Common myeloid progenitor, CD34-positive (primary cell): ENCODE results near the gene AXIN1.
"Not testable (repeated sequence)": the region's sequence is repeated elsewhere in the genome, so short reads cannot be mapped to it uniquely, and the experiment has no call there.

Experiments
- CTCF ChIA-PET: fragments of 350-600 bp; sonication (Branson Sonifier 250); formaldehyde crosslinking; loops from one replicate; lab custom pipeline; 2021; ENCODE audit warnings: antibody characterized with exemption; lab: Charles Lee
- POLR2A ChIA-PET: fragments of 350-600 bp; sonication (Branson Sonifier 250); formaldehyde crosslinking; loops from one replicate; lab custom pipeline; 2021; ENCODE audit warnings: antibody characterized with exemption; lab: Charles Lee
- DNase-seq, 3 donors: peaks; one replicate each; pipeline versions ENCODE4 v3.0.0 to v3.0.0-alpha.2; 2013
- H3K27ac ChIP-seq, 2 experiments: 1 replicate in 1 of 2; 2 replicates in 1 of 2; pipeline ENCODE4 v1.7.0; 2013; ENCODE audit warnings: inconsistent platforms in 2 of 2, low read length in 2 of 2, mild to moderate bottlenecking in 2 of 2, low read depth in 1 of 2, moderate library complexity in 1 of 2; ENCODE audit not compliant: severe bottlenecking in 2 of 2, insufficient read depth in 1 of 2, poor library complexity in 1 of 2
- H3K27me3 ChIP-seq, 5 experiments: replicated peaks in 2 of 5; 1 replicate in 3 of 5; 2 replicates in 2 of 5; pipeline versions ENCODE4 v1.6.1 to v1.7.0; 2013; ENCODE audit warnings: low read length in 4 of 5, mild to moderate bottlenecking in 2 of 5, moderate library complexity in 2 of 5, inconsistent platforms in 1 of 5; ENCODE audit not compliant: insufficient read depth in 5 of 5, control insufficient read depth in 4 of 5
- H3K36me3 ChIP-seq, 4 experiments: 1 replicate in 2 of 4; 2 replicates in 2 of 4; pipeline versions ENCODE4 v1.6.1 to v1.7.0; 2013; ENCODE audit warnings: low read length in 3 of 4, control low read depth in 1 of 4, mild to moderate bottlenecking in 1 of 4; ENCODE audit not compliant: control insufficient read depth in 4 of 4, insufficient read depth in 4 of 4
- H3K4me1 ChIP-seq, 4 experiments: 1 replicate in 3 of 4; 2 replicates in 1 of 4; pipeline versions ENCODE4 v1.6.1 to v1.7.1; 2013; ENCODE audit warnings: low read length in 3 of 4, mild to moderate bottlenecking in 3 of 4, control low read depth in 1 of 4, inconsistent platforms in 1 of 4, moderate library complexity in 1 of 4; ENCODE audit not compliant: control insufficient read depth in 4 of 4, insufficient read depth in 4 of 4; ENCODE audit errors: control extremely low read depth in 1 of 4
- H3K4me3 ChIP-seq, 7 experiments: 1 replicate in 4 of 7; 2 replicates in 3 of 7; pipeline versions ENCODE4 v1.5.1 to v1.7.0; 2013; ENCODE audit warnings: mild to moderate bottlenecking in 7 of 7, low read length in 6 of 7, moderate library complexity in 6 of 7, inconsistent platforms in 2 of 7, low read depth in 2 of 7, control low read depth in 1 of 7; ENCODE audit not compliant: insufficient read depth in 4 of 7, control insufficient read depth in 1 of 7; ENCODE audit errors: extremely low read depth in 1 of 7
- H3K9me3 ChIP-seq, 5 experiments: 1 replicate in 4 of 5; 2 replicates in 1 of 5; pipeline versions ENCODE4 v1.6.1 to v1.7.1; 2013; ENCODE audit warnings: low read length in 4 of 5, mild to moderate bottlenecking in 2 of 5, inconsistent platforms in 1 of 5, low read depth in 1 of 5, moderate library complexity in 1 of 5; ENCODE audit not compliant: control insufficient read depth in 4 of 5, insufficient read depth in 2 of 5; ENCODE audit errors: control extremely low read depth in 1 of 5
- WGBS: methylation state at CpG from one replicate; pipeline ENCODE4 v1.1.5; 2013; ENCODE audit not compliant: insufficient coverage; 5-methylcytosine and 5-hydroxymethylcytosine counted together

AXIN1 gene

GRCh38 chr16:342455-343213 lies 9.9 kb downstream of the AXIN1 start:
- Histone ChIP-seq H3K4me3 (no peak overlapping the region), H3K9me3 (no peaks in the 10 kb centered on the region), H3K27ac (peak overlapping the region in 1 of 2 experiments; percentile 14), H3K4me1 (peaks cover 0 to 39% (median 21%) of the 10 kb centered on the region in 4 experiments), H3K36me3 (peaks cover 2 to 43% (median 29%) of the 10 kb centered on the region in 4 experiments), H3K27me3 (no peaks in the 10 kb centered on the region)
- ChIA-PET POLR2A (no interaction called here), CTCF (interaction anchor here (0.7 to 1.1 kb wide), 3 partner anchors 17 to 40 kb away, joined by 3 to 5 read pairs (median 3); no protein-coding TSS in a partner anchor)
- no peak for DNase-seq
- 95% methylated on average over 18 of the region's 18 CpGs for WGBS

GRCh38 chr16:341974-342336 lies 10.6 kb downstream of the AXIN1 start:
- POLR2A ChIA-PET, H3K27ac ChIP-seq, H3K27me3 ChIP-seq, H3K4me3 ChIP-seq, H3K9me3 ChIP-seq, DNase-seq: not testable (repeated sequence)
- Histone ChIP-seq H3K36me3 (peaks cover 2 to 36% (median 23%) of the 10 kb centered on the region in 4 experiments), H3K4me1 (peaks cover 0 to 37% (median 24%) of the 10 kb centered on the region in 4 experiments)
- 97% methylated on average over 9 of the region's 13 CpGs for WGBS
- CTCF ChIA-PET = interaction anchor here (0.9 kb wide), 1 partner anchor 9 kb away, joined by 3 read pairs; no protein-coding TSS in a partner anchor

- H3K27ac ChIP-seq, DNase-seq, POLR2A ChIA-PET, H3K4me3 ChIP-seq, H3K9me3 ChIP-seq, H3K27me3 ChIP-seq: not testable (repeated sequence)
- CTCF ChIA-PET = interaction anchor here (0.9 to 5.3 kb wide), 3 partner anchors 8 to 150 kb away, joined by 3 to 30 read pairs (median 4); no protein-coding TSS in a partner anchor
- Histone ChIP-seq H3K36me3 (peaks cover 0 to 30% (median 17%) of the 10 kb centered on the region in 4 experiments), H3K4me1 (peaks cover 0 to 40% (median 25%) of the 10 kb centered on the region in 4 experiments)
- WGBS = 98% methylated on average over 31 of the region's 47 CpGs
Observed at GRCh38 chr16:341095-341973, 11.2 kb downstream of the AXIN1 start.

- no peak for DNase-seq
- no peaks in the 10 kb centered on the region for H3K9me3 ChIP-seq
- ChIA-PET CTCF (interaction anchor here (0.7 to 5.3 kb wide), 3 partner anchors 9 to 149 kb away, joined by 3 to 30 read pairs (median 4); no protein-coding TSS in a partner anchor), POLR2A (no interaction called here)
- H3K4me3 ChIP-seq = peak overlapping the region in 2 of 7 experiments; percentile 5 to 34
- peaks cover 0 to 43% (median 27%) of the 10 kb centered on the region in 4 experiments for H3K4me1 ChIP-seq
- peak overlapping the region in 1 of 2 experiments; percentile 14 for H3K27ac ChIP-seq
- 96% methylated on average over 23 of the region's 23 CpGs for WGBS
- H3K36me3 ChIP-seq = peaks cover 0 to 22% (median 11%) of the 10 kb centered on the region in 4 experiments
- H3K27me3 ChIP-seq = no peaks in the 10 kb centered on the region
Observed at GRCh38 chr16:340370-341091, 12.0 kb downstream of the AXIN1 start.

GRCh38 chr16:339680-340079 lies 12.8 kb downstream of the AXIN1 start:
- POLR2A ChIA-PET = interaction anchor here (0.6 kb wide), 1 partner anchor 13 kb away, joined by 3 read pairs; the partner anchor contains the start of gene AXIN1
- CTCF ChIA-PET = interaction anchor here (0.7 to 5.3 kb wide), 3 partner anchors 10 to 148 kb away, joined by 3 to 30 read pairs (median 4); no protein-coding TSS in a partner anchor
- WGBS = 13% methylated on average over 5 of the region's 5 CpGs

GRCh38 chr16:337975-338575 lies 14.4 kb downstream of the AXIN1 start:
- no peak for DNase-seq
- WGBS = 95% methylated on average over 18 of the region's 21 CpGs
- peaks cover 0 to 46% (median 34%) of the 10 kb centered on the region in 4 experiments for H3K4me1 ChIP-seq
- POLR2A ChIA-PET = interaction anchor here (1.7 to 2.0 kb wide), 2 partner anchors 13 to 14 kb away, joined by 6 to 8 read pairs; partner anchors contain the start of gene AXIN1
- H3K27me3 ChIP-seq = no peaks in the 10 kb centered on the region
- H3K4me3 ChIP-seq = no peak overlapping the region
- H3K27ac ChIP-seq = no peak overlapping the region
- no peaks in the 10 kb centered on the region for H3K9me3 ChIP-seq
- CTCF ChIA-PET = interaction anchor here (0.6 to 5.3 kb wide), 5 partner anchors 9 to 34 kb away, joined by 3 to 30 read pairs (median 4); no protein-coding TSS in a partner anchor
- peaks cover 0 to 10% (median 4%) of the 10 kb centered on the region in 4 experiments for H3K36me3 ChIP-seq

More at GRCh38 chr16:339680-340079, 12.8 kb downstream of the AXIN1 start:
- peaks cover 0 to 16% (median 5%) of the 10 kb centered on the region in 4 experiments for H3K36me3 ChIP-seq
- peak overlapping the region in 1 of 2 experiments; percentile 14 for H3K27ac ChIP-seq
- no peaks in the 10 kb centered on the region for H3K9me3 ChIP-seq
- peak in 2 of 3 donors; percentile 56 to 64 for DNase-seq
- no peaks in the 10 kb centered on the region for H3K27me3 ChIP-seq
- H3K4me1 ChIP-seq = peaks cover 0 to 47% (median 32%) of the 10 kb centered on the region in 4 experiments
- peak overlapping the region in 3 of 7 experiments; percentile 8 to 34 (median 28) for H3K4me3 ChIP-seq
